Mucosa of gallbladder (tissue), 1 donor: ENCODE results near the gene PPP1R37. TPM values are rescaled to one million over a fixed set of nuclear protein-coding genes. Genes with fewer than 3 reads are reported as not detected.

ENCODE experiments used
- DNase-seq: peaks from one replicate; pipeline ENCODE4 v3.0.0-alpha.2; 2020; ENCODE audit warnings: low spot score
- total RNA-seq: library from RNA; stranded (reverse); gene quantifications from one replicate; pipeline ENCODE4 v1.2.1, GENCODE V29; 2021
- donor health status: DM: no; HTN: no; CAD: no.

The PPP1R37 gene
- total RNA-seq, result 83.4 TPM

GRCh38 chr19:45092747-45093678 is at the start of gene PPP1R37:
PPP1R37 (plus strand) TSS chr19:45093179; CDS start chr19:45093326, 147 bp downstream.
- peak; percentile 96 for DNase-seq

GRCh38 chr19:45045671-45046353 is 47.2 kb upstream of the PPP1R37 start:
- DNase-seq, result peak; percentile 38

GRCh38 chr19:45046355-45046754 is 46.6 kb upstream of the PPP1R37 start:
- no peak for DNase-seq

- DNase-seq, result no peak
These were observed 45.7 kb upstream of the PPP1R37 start for GRCh38 chr19:45047188-45047797.

GRCh38 chr19:45049073-45049736 is 43.8 kb upstream of the PPP1R37 start:
- no peak for DNase-seq

- DNase-seq, result no peak
These were observed 42.9 kb upstream of the PPP1R37 start for GRCh38 chr19:45050036-45050435.

GRCh38 chr19:45051929-45052579 is 40.9 kb upstream of the PPP1R37 start:
- DNase-seq, result no peak

GRCh38 chr19:45056831-45057230 is 36.1 kb upstream of the PPP1R37 start:
- no peak for DNase-seq

- no peak for DNase-seq
These were observed 35.5 kb upstream of the PPP1R37 start for GRCh38 chr19:45057444-45057843.

- no peak for DNase-seq
These were observed 34.3 kb upstream of the PPP1R37 start for GRCh38 chr19:45058622-45059159.

GRCh38 chr19:45059258-45059965 is 33.6 kb upstream of the PPP1R37 start:
- peak; percentile 77 for DNase-seq

- DNase-seq, result no peak
These were observed 31.0 kb upstream of the PPP1R37 start for GRCh38 chr19:45061965-45062364.

- DNase-seq, result no peak
These were observed 28.9 kb upstream of the PPP1R37 start for GRCh38 chr19:45063851-45064801.

GRCh38 chr19:45066921-45067661 is 25.9 kb upstream of the PPP1R37 start:
- no peak for DNase-seq

GRCh38 chr19:45068041-45068440 is 24.9 kb upstream of the PPP1R37 start:
- DNase-seq, result no peak

- DNase-seq, result no peak
These were observed 23.9 kb upstream of the PPP1R37 start for GRCh38 chr19:45069056-45069455.

GRCh38 chr19:45070214-45070613 is 22.8 kb upstream of the PPP1R37 start:
- no peak for DNase-seq

- no peak for DNase-seq
These were observed 22.0 kb upstream of the PPP1R37 start for GRCh38 chr19:45070861-45071544.
